ENCODE data around the gene CXCL16. TPM values are rescaled to one million over a fixed set of nuclear protein-coding genes. Genes with fewer than 3 reads are reported as not detected.
A peak's percentile ranks its signal among the peaks of the same experiment; 100 is the strongest.
"Not testable (repeated sequence)": the region's sequence is repeated elsewhere in the genome, so short reads cannot be mapped to it uniquely, and the experiment has no call there.

CXCL16 gene
- total RNA-seq, 1 donor, result 11.2 TPM

GRCh38 chr17:4709794-4710692, 29.7 kb downstream of the CXCL16 start, which contains the start of gene ARRB2:
Gene ARRB2, plus strand, starts transcription at chr17:4710632. Its CDS starts 90 bp downstream, at chr17:4710722.
- Histone ChIP-seq H3K36me3 (ENCODE audit: insufficient read depth, low read length) (no peaks in the 10 kb centered on the region), H3K27ac (ENCODE audit: low read depth, low read length) (peak within 1 kb of the TSS; percentile 41), H3K27me3 (ENCODE audit: insufficient read depth, low read length) (no peaks in the 10 kb centered on the region), H3K4me2 (ENCODE audit: insufficient read depth, low read length) (peak within 1 kb of the TSS; percentile 77), H3K4me3 (ENCODE audit: insufficient read depth, low read length) (peak within 1 kb of the TSS; percentile 76), H4K20me1 (ENCODE audit: insufficient read depth, low read length) (peaks cover 3% of the 10 kb centered on the region), H3K4me1 (ENCODE audit: insufficient read depth, low read length) (peaks cover 3% of the 10 kb centered on the region), H3K9me3 (ENCODE audit: low read depth, low read length) (no peaks in the 10 kb centered on the region), H3K79me2 (ENCODE audit: insufficient read depth, low read length) (no peaks in the 10 kb centered on the region), H2AFZ (ENCODE audit: low read length) (peak within 1 kb of the TSS; percentile 85)
- peak; percentile 100 for DNase-seq (ENCODE audit: insufficient read length, low spot score, missing footprints)
- TF ChIP-seq CTCF (IDR thresholded peaks at IDR 0.05; ENCODE audit: extremely low read depth, low read depth, low read length), result peak; percentile 61

DNA sequence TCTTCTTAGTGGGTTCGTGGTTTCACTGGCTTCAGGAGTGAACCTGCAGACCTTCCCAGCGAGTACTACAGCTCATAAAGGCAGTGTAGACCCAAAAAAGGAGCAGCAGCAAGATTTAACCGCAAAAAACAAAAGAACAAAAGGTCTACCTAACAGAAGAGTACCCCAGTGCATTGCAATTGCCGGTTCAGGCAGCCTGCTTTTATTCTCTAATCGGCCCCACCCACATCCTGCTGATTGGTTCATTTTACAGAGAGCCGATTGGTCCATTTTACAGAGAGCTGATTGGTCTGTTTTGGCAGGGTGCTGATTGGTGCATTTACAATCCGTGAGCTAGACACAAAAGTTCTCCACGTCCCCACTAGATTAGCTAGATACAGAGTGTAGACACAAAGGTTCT, 31.3 kb downstream of the CXCL16 start:
- H3K4me1 ChIP-seq (ENCODE audit: insufficient read depth, low read length), result peaks cover 3% of the 10 kb centered on the region
- no peak for DNase-seq (ENCODE audit: insufficient read length, low spot score, missing footprints)
- H3K27me3 ChIP-seq (ENCODE audit: insufficient read depth, low read length), result no peaks in the 10 kb centered on the region
- H3K79me2 ChIP-seq (ENCODE audit: insufficient read depth, low read length), result peaks cover 8% of the 10 kb centered on the region
- no peaks in the 10 kb centered on the region for H3K36me3 ChIP-seq (ENCODE audit: insufficient read depth, low read length)
- H3K4me3 ChIP-seq (ENCODE audit: insufficient read depth, low read length), result no peak overlapping the region
- peaks cover 3% of the 10 kb centered on the region for H4K20me1 ChIP-seq (ENCODE audit: insufficient read depth, low read length)
- no peak for TF ChIP-seq CTCF (IDR thresholded peaks at IDR 0.05; ENCODE audit: extremely low read depth, low read depth, low read length)
- H2AFZ ChIP-seq (ENCODE audit: low read length), result no peak overlapping the region
- no peak overlapping the region for H3K27ac ChIP-seq (ENCODE audit: low read depth, low read length)
- H3K4me2 ChIP-seq (ENCODE audit: insufficient read depth, low read length), result no peak overlapping the region
- H3K9me3 ChIP-seq (ENCODE audit: low read depth, low read length), result no peaks in the 10 kb centered on the region

- H4K20me1 ChIP-seq (ENCODE audit: insufficient read depth, low read length), result peaks cover 3% of the 10 kb centered on the region
- no peaks in the 10 kb centered on the region for H3K36me3 ChIP-seq (ENCODE audit: insufficient read depth, low read length)
- H3K4me3 ChIP-seq (ENCODE audit: insufficient read depth, low read length), result no peak overlapping the region
- H3K4me1 ChIP-seq (ENCODE audit: insufficient read depth, low read length), result peaks cover 16% of the 10 kb centered on the region
- H3K27ac ChIP-seq (ENCODE audit: low read depth, low read length), result no peak overlapping the region
- peaks cover 29% of the 10 kb centered on the region for H3K79me2 ChIP-seq (ENCODE audit: insufficient read depth, low read length)
- no peaks in the 10 kb centered on the region for H3K9me3 ChIP-seq (ENCODE audit: low read depth, low read length)
- peak; percentile 68 for DNase-seq (ENCODE audit: insufficient read length, low spot score, missing footprints)
- no peak overlapping the region for H2AFZ ChIP-seq (ENCODE audit: low read length)
- H3K4me2 ChIP-seq (ENCODE audit: insufficient read depth, low read length), result no peak overlapping the region
- H3K27me3 ChIP-seq (ENCODE audit: insufficient read depth, low read length), result no peaks in the 10 kb centered on the region
- TF ChIP-seq CTCF (IDR thresholded peaks at IDR 0.05; ENCODE audit: extremely low read depth, low read depth, low read length), result no peak
These were observed 33.6 kb downstream of the CXCL16 start for GRCh38 chr17:4706121-4706520.

DNA sequence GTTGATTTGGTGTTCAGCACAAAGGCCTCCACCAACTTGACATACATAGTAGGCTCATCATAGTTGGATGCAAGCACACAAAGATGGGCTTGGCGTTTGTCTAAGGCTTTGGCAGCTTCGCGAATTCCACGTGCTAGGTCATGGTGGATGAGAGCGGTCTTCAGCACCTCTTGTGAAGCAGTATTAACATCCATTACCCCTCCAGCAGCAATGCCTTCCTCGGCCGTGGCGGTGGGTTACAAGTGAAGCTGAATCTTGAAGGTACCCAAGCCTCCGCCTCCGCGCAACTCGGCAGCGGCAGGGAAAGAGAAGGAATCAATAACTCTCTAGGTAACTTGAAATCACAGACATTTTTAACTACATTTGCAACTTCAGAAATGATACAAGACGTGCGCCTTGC, 34.7 kb downstream of the CXCL16 start:
- Histone ChIP-seq H3K36me3 (ENCODE audit: insufficient read depth, low read length) (no peaks in the 10 kb centered on the region), H3K4me1 (ENCODE audit: insufficient read depth, low read length) (peaks cover 16% of the 10 kb centered on the region), H3K79me2 (ENCODE audit: insufficient read depth, low read length) (peaks cover 37% of the 10 kb centered on the region), H3K27me3 (ENCODE audit: insufficient read depth, low read length) (no peaks in the 10 kb centered on the region), H3K9me3 (ENCODE audit: low read depth, low read length) (no peaks in the 10 kb centered on the region), H3K27ac (ENCODE audit: low read depth, low read length) (no peak overlapping the region), H3K4me2 (ENCODE audit: insufficient read depth, low read length) (peak overlapping the region; percentile 98), H3K4me3 (ENCODE audit: insufficient read depth, low read length) (no peak overlapping the region), H4K20me1 (ENCODE audit: insufficient read depth, low read length) (peaks cover 3% of the 10 kb centered on the region), H2AFZ (ENCODE audit: low read length) (no peak overlapping the region)
- DNase-seq (ENCODE audit: insufficient read length, low spot score, missing footprints), result no peak
- no peak for TF ChIP-seq CTCF (IDR thresholded peaks at IDR 0.05; ENCODE audit: extremely low read depth, low read depth, low read length)

DNA sequence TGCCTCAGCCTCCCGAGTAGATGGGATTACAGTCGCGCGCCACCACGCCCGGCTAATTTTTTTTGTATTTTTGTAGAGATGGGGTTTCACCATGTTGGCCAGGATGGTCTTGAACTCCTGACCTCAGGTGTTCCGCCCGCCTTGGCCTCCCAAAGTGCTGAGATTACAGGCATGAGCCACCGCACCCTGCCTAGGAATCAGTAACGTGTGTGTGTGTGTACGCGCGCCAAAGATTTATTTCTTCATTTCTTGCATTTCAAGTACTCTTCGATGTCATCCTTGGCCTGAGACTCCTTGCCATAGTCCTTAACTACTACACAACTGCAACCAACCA, 35.2 kb downstream of the CXCL16 start:
- H4K20me1 ChIP-seq (ENCODE audit: insufficient read depth, low read length); H3K36me3 ChIP-seq (ENCODE audit: insufficient read depth, low read length); H3K9me3 ChIP-seq (ENCODE audit: low read depth, low read length); H3K27ac ChIP-seq (ENCODE audit: low read depth, low read length); DNase-seq (ENCODE audit: insufficient read length, low spot score, missing footprints); H3K27me3 ChIP-seq (ENCODE audit: insufficient read depth, low read length): not testable (repeated sequence)
- peak overlapping the region; percentile 99 for H2AFZ ChIP-seq (ENCODE audit: low read length)
- peak overlapping the region; percentile 98 for H3K4me2 ChIP-seq (ENCODE audit: insufficient read depth, low read length)
- peaks cover 39% of the 10 kb centered on the region for H3K79me2 ChIP-seq (ENCODE audit: insufficient read depth, low read length)
- H3K4me3 ChIP-seq (ENCODE audit: insufficient read depth, low read length), result peak overlapping the region; percentile 100
- peaks cover 13% of the 10 kb centered on the region for H3K4me1 ChIP-seq (ENCODE audit: insufficient read depth, low read length)

Data from osteoblast (primary cell).